ENCODE data around the gene NEURL1. TPM values are rescaled to one million over a fixed set of nuclear protein-coding genes. Genes with fewer than 3 reads are reported as not detected.

The NEURL1 gene
- total RNA-seq, 4 donors from 2014 or later = 67.6 to 147 (median 110) TPM

GRCh38 chr10:103637927-103638557 is 144.5 kb downstream of the NEURL1 start:
- in situ Hi-C loops (cut with MboI; ENCODE audit: low sequenced_read_pairs in 4 of 4) = no loop called here
- Histone ChIP-seq H3K4me1 (peaks cover 57 to 62% of the 10 kb centered on the region in 2 donors), H3K4me3 (no peak overlapping the region), H3K9me3 (no peaks in the 10 kb centered on the region), H3K36me3 (no peaks in the 10 kb centered on the region), H3K27ac (peak overlapping the region; percentile 19 to 37 (median 30)), H3K27me3 (no peaks in the 10 kb centered on the region)
- ATAC-seq (no peak), DNase-seq (peak in 1 of 2 donors; percentile 53)
- TF ChIP-seq CTCF (IDR thresholded peaks at IDR 0.05 in 4 of 5, conservative IDR thresholded peaks at IDR 0.05 in 1 of 5) (no peak), POLR2A (IDR thresholded peaks at IDR 0.05) (no peak)
- intact Hi-C loops (cut with DNase I; ENCODE audit: low total_unique reads) = no loop called here

GRCh38 chr10:103638948-103639347 is 145.4 kb downstream of the NEURL1 start:
- Histone ChIP-seq H3K9me3 (no peaks in the 10 kb centered on the region), H3K36me3 (no peaks in the 10 kb centered on the region), H3K27me3 (no peaks in the 10 kb centered on the region), H3K4me1 (peaks cover 57 to 62% of the 10 kb centered on the region in 2 donors), H3K4me3 (no peak overlapping the region), H3K27ac (peak overlapping the region in 2 of 4 donors; percentile 19 to 36)
- TF ChIP-seq CTCF (IDR thresholded peaks at IDR 0.05 in 4 of 5, conservative IDR thresholded peaks at IDR 0.05 in 1 of 5) (no peak), POLR2A (IDR thresholded peaks at IDR 0.05) (no peak)
- in situ Hi-C loops (cut with MboI; ENCODE audit: low sequenced_read_pairs in 4 of 4) = no loop called here
- ATAC-seq = no peak
- DNase-seq = no peak
- intact Hi-C loops (cut with DNase I; ENCODE audit: low total_unique reads) = no loop called here

GRCh38 chr10:103640436-103641181 is 147.1 kb downstream of the NEURL1 start:
- in situ Hi-C loops (cut with MboI; ENCODE audit: low sequenced_read_pairs in 4 of 4) (no loop called here), intact Hi-C loops (cut with DNase I; ENCODE audit: low total_unique reads) (loop anchor here (2.0 kb wide), 1 partner anchor 22 kb away; no protein-coding TSS in a partner anchor)
- no peaks in the 10 kb centered on the region for H3K9me3 ChIP-seq
- DNase-seq = peak; percentile 53 to 70
- TF ChIP-seq POLR2A (IDR thresholded peaks at IDR 0.05) (no peak), CTCF (IDR thresholded peaks at IDR 0.05 in 4 of 5, conservative IDR thresholded peaks at IDR 0.05 in 1 of 5) (no peak)
- peak; percentile 83 to 84 for ATAC-seq
- H3K27ac ChIP-seq = peak overlapping the region; percentile 46 to 66 (median 52)
- no peaks in the 10 kb centered on the region for H3K27me3 ChIP-seq
- H3K4me3 ChIP-seq = no peak overlapping the region
- no peaks in the 10 kb centered on the region for H3K36me3 ChIP-seq
- peaks cover 58 to 64% of the 10 kb centered on the region in 2 donors for H3K4me1 ChIP-seq

- DNase-seq = no peak
- Histone ChIP-seq H3K27ac (peak overlapping the region; percentile 46 to 66 (median 52)), H3K27me3 (no peaks in the 10 kb centered on the region), H3K36me3 (no peaks in the 10 kb centered on the region), H3K4me3 (no peak overlapping the region), H3K9me3 (no peaks in the 10 kb centered on the region), H3K4me1 (peaks cover 61 to 67% of the 10 kb centered on the region in 2 donors)
- TF ChIP-seq CTCF (IDR thresholded peaks at IDR 0.05 in 4 of 5, conservative IDR thresholded peaks at IDR 0.05 in 1 of 5) = no peak
- TF ChIP-seq POLR2A (IDR thresholded peaks at IDR 0.05) = no peak
- ATAC-seq = peak in 1 of 2 donors; percentile 4
- intact Hi-C loops (cut with DNase I; ENCODE audit: low total_unique reads) = loop anchor here (2.0 kb wide), 1 partner anchor 23 kb away; no protein-coding TSS in a partner anchor
- in situ Hi-C loops (cut with MboI; ENCODE audit: low sequenced_read_pairs in 4 of 4) = no loop called here
Measured at GRCh38 chr10:103641326-103641725, 147.8 kb downstream of the NEURL1 start.

Other genes with a start within 250 kb of the NEURL1 start
- not detected for gene RPEL1, start 247.8 kb upstream of the NEURL1 start, total RNA-seq
- gene INA, start 216.6 kb upstream of the NEURL1 start, total RNA-seq = under 1 TPM in 1 of 4 donors, not detected in 3; 0.24 TPM
- gene PCGF6, start 142.6 kb upstream of the NEURL1 start, total RNA-seq = 10 to 100 TPM in 3 of 4 donors, 1 to 10 TPM in 1; 8.9 to 16.0 (median 12.1) TPM
- 1 to 10 TPM; 4.1 to 6.4 (median 5.2) TPM for gene TAF5, start 125.7 kb upstream of the NEURL1 start, total RNA-seq
- gene ATP5MK, start 97.2 kb upstream of the NEURL1 start, total RNA-seq = 100 to 1,000 TPM; 436 to 724 (median 552) TPM
- 10 to 100 TPM; 16.7 to 22.7 (median 19.5) TPM for gene PDCD11, start 97.1 kb upstream of the NEURL1 start, total RNA-seq
- gene CALHM2, start 41.3 kb upstream of the NEURL1 start, total RNA-seq = 10 to 100 TPM in 3 of 4 donors, 1 to 10 TPM in 1; 8.9 to 19.8 (median 16.9) TPM
- gene CALHM1, start 34.8 kb upstream of the NEURL1 start, total RNA-seq = not detected
- not detected for gene CALHM3, start 14.5 kb upstream of the NEURL1 start, total RNA-seq